Osteoblast (primary cell): ENCODE results near the gene RNF125. TPM values are rescaled to one million over a fixed set of nuclear protein-coding genes. Genes with fewer than 3 reads are reported as not detected.

Source experiments
- DNase-seq: peaks from one replicate; pipeline ENCODE4 v3.0.0; 2011; ENCODE audit warnings: low spot score, mixed read lengths; ENCODE audit not compliant: insufficient read length; ENCODE audit errors: missing footprints
- H2AFZ ChIP-seq: 2 replicates; pipeline ENCODE4 v1.6.0; 2011; ENCODE audit warnings: mild to moderate bottlenecking, low read length
- H3K27ac ChIP-seq: 2 replicates; pipeline ENCODE4 v1.5.1; 2011; ENCODE audit warnings: mild to moderate bottlenecking, low read depth, low read length, moderate library complexity
- H3K27me3 ChIP-seq: 2 replicates; pipeline ENCODE4 v1.6.0; 2012; ENCODE audit warnings: mild to moderate bottlenecking, control low read depth, inconsistent platforms, low read length, moderate library complexity; ENCODE audit not compliant: insufficient read depth
- H3K36me3 ChIP-seq: 2 replicates; pipeline ENCODE4 v1.5.1; 2011; ENCODE audit warnings: mild to moderate bottlenecking, low read length, control low read depth, moderate library complexity; ENCODE audit not compliant: insufficient read depth
- H3K4me1 ChIP-seq: 2 replicates; pipeline ENCODE4 v1.5.1; 2011; ENCODE audit warnings: mild to moderate bottlenecking, low read length, control low read depth, moderate library complexity; ENCODE audit not compliant: insufficient read depth
- H3K4me2 ChIP-seq: 2 replicates; pipeline ENCODE4 v1.6.0; 2011; ENCODE audit warnings: mild to moderate bottlenecking, low read length; ENCODE audit not compliant: insufficient read depth
- H3K4me3 ChIP-seq: fragments of 200-600 bp; sonication (generic); 3 replicates; pipeline ENCODE4 v1.5.1; 2012; ENCODE audit warnings: mild to moderate bottlenecking, low read length, inconsistent platforms; ENCODE audit not compliant: insufficient read depth
- H3K79me2 ChIP-seq: 2 replicates; pipeline ENCODE4 v1.6.0; 2012; ENCODE audit warnings: mild to moderate bottlenecking, low read length, control low read depth, inconsistent platforms; ENCODE audit not compliant: insufficient read depth
- H3K9me3 ChIP-seq: 2 replicates; pipeline ENCODE4 v1.5.1; 2011; ENCODE audit warnings: low read depth, low read length, control low read depth
- H4K20me1 ChIP-seq: 2 replicates; pipeline ENCODE4 v1.6.0; 2012; ENCODE audit warnings: mild to moderate bottlenecking, low read length, control low read depth; ENCODE audit not compliant: insufficient read depth
- total RNA-seq: library from RNA; depleted of rRNA; stranded (reverse); fragments of >200 nt; gene quantifications from 2 replicates; pipeline ENCODE4 v1.2.3, GENCODE V29; 2012
- TF ChIP-seq, protein P1 (sequence below): IDR thresholded peaks from 2 replicates; pipeline ENCODE4 v1.5.1; 2011; ENCODE audit warnings: mild to moderate bottlenecking, low read depth, low read length, moderate library complexity; ENCODE audit errors: extremely low read depth

Gene RNF125
- total RNA-seq, 1 donor = under 0.01 TPM

DNA sequence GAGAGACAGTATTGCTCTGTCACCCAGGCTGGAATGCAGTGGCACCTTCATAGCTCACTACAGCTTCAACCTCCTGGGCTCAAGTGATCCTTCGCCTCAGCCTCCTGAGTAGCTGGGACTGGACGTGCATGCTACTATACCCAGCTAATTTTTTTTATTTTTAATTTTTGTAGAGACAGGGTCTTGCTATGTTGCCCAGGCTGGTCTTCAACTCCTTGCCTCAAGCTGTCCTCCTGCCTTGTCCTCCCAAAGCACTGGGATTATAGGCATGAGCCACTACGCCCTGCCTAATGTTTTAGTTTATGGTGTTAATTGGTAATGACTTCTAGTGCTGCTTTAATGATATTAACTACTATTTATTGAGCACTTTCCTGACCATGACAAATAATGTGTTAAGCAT lies 91.4 kb downstream of the RNF125 start:
- Histone ChIP-seq H3K9me3 (no peaks in the 10 kb centered on the region), H3K27ac (no peak overlapping the region), H2AFZ (no peak overlapping the region), H3K79me2 (peaks cover 76% of the 10 kb centered on the region), H3K27me3 (no peaks in the 10 kb centered on the region), H3K4me2 (no peak overlapping the region), H3K36me3 (no peaks in the 10 kb centered on the region), H3K4me1 (no peaks in the 10 kb centered on the region), H4K20me1 (no peaks in the 10 kb centered on the region), H3K4me3 (no peak overlapping the region)
- TF ChIP-seq, protein P1, sequence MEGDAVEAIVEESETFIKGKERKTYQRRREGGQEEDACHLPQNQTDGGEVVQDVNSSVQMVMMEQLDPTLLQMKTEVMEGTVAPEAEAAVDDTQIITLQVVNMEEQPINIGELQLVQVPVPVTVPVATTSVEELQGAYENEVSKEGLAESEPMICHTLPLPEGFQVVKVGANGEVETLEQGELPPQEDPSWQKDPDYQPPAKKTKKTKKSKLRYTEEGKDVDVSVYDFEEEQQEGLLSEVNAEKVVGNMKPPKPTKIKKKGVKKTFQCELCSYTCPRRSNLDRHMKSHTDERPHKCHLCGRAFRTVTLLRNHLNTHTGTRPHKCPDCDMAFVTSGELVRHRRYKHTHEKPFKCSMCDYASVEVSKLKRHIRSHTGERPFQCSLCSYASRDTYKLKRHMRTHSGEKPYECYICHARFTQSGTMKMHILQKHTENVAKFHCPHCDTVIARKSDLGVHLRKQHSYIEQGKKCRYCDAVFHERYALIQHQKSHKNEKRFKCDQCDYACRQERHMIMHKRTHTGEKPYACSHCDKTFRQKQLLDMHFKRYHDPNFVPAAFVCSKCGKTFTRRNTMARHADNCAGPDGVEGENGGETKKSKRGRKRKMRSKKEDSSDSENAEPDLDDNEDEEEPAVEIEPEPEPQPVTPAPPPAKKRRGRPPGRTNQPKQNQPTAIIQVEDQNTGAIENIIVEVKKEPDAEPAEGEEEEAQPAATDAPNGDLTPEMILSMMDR = no peak
- no peak for DNase-seq

DNA sequence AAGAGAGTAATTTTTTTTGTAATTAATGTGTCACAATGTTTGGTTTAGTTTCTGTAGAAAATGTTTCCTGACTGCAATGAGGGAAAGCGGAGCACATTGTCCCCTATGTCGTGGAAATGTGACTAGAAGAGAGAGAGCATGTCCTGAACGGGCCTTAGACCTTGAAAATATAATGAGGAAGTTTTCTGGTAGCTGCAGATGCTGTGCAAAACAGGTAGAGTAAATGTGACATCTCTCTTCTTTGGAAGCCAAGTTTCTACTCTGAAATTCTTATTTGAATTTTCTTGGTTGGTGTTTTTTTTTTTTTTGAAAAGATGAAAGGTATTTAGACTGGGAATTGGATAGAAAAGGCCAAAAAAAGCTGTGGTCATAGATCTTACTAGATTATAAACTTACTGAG lies 93.1 kb downstream of the RNF125 start:
- Histone ChIP-seq H3K79me2 (peaks cover 69% of the 10 kb centered on the region), H3K4me3 (no peak overlapping the region), H4K20me1 (no peaks in the 10 kb centered on the region), H3K36me3 (peaks cover 3% of the 10 kb centered on the region), H3K4me2 (no peak overlapping the region), H3K9me3 (no peaks in the 10 kb centered on the region), H3K27me3 (no peaks in the 10 kb centered on the region), H3K27ac (no peak overlapping the region), H3K4me1 (no peaks in the 10 kb centered on the region), H2AFZ (no peak overlapping the region)
- TF ChIP-seq, protein P1 = no peak
- DNase-seq = no peak

DNA sequence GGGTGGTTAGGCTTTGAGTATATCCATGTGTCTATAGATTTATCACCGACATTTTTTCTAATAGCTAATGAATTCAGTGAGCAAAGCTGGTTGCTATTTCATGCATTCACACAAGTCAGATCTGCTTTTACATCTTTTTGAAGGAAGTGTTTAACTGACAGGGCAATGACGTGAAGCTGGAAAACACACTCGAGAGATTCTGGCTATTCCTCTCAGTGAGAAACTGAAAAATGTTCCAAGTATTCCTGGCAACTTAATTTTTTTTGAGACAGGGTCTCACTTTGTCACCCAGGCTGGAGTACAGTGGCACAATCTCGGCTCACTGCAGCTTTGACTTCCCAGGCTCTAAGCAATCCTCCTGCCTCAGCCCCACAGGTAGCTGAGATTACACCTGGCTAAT lies 94.2 kb downstream of the RNF125 start:
- DNase-seq = no peak
- no peak overlapping the region for H2AFZ ChIP-seq
- H3K27me3 ChIP-seq = no peaks in the 10 kb centered on the region
- H3K79me2 ChIP-seq = peaks cover 67% of the 10 kb centered on the region
- peaks cover 3% of the 10 kb centered on the region for H3K36me3 ChIP-seq
- H3K4me1 ChIP-seq = no peaks in the 10 kb centered on the region
- H3K9me3 ChIP-seq = no peaks in the 10 kb centered on the region
- H3K4me2 ChIP-seq = no peak overlapping the region
- H3K27ac ChIP-seq = no peak overlapping the region
- TF ChIP-seq, protein P1 = no peak
- H3K4me3 ChIP-seq = no peak overlapping the region
- H4K20me1 ChIP-seq = no peaks in the 10 kb centered on the region

DNA sequence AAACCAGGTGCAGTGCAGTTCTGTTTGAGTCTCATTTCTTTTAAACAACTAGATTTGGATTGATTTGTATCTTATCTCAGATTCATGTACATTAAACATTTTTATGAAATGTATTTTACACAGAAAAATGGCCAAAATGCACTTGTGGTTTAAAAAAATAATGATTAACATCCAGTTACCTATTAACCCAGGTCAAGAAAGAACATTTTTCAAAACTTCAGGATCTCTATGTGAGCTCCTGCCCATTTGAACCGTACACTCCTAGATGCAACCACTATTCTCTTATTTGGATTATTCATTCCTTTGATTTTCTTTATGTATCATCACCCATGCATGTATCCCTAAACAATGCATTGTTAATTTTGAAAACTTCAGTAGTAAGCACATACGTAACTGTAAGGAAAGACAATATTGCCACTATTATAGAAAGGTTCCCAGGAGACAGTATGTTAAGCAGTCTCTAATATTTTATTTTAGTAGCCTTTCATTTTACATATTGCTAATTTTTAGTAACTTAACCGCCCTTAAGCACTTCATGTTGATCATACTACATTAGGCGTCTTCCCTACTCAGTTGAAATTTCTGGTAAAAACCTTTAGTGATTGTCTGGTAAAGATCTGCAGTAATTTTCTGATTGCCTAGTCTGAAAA lies 95.8 kb downstream of the RNF125 start:
- Histone ChIP-seq H3K79me2 (peaks cover 51% of the 10 kb centered on the region), H3K4me1 (no peaks in the 10 kb centered on the region), H3K36me3 (peaks cover 3% of the 10 kb centered on the region), H3K9me3 (no peaks in the 10 kb centered on the region), H4K20me1 (no peaks in the 10 kb centered on the region), H2AFZ (no peak overlapping the region), H3K4me2 (no peak overlapping the region), H3K4me3 (no peak overlapping the region), H3K27me3 (no peaks in the 10 kb centered on the region), H3K27ac (no peak overlapping the region)
- TF ChIP-seq, protein P1 = no peak
- no peak for DNase-seq
